ENCODE data around the gene NFASC. TPM values are rescaled to one million over a fixed set of nuclear protein-coding genes. Genes with fewer than 3 reads are reported as not detected.

The NFASC gene
- total and polyA plus RNA-seq, 7 experiments from 2014 or later: 0.31 TPM; not detected in 6

- no peak overlapping the region for H3K4me3 Mint-ChIP-seq
- Histone ChIP-seq H3K27me3 (ENCODE audit: control insufficient read depth in 2 of 2, insufficient read depth in 2 of 2, low read length in 2 of 2) (no peaks in the 10 kb centered on the region), H3K36me3 (ENCODE audit: control insufficient read depth in 2 of 3, insufficient read depth in 3 of 3, low read length in 3 of 3) (no peaks in the 10 kb centered on the region), H3K27ac (ENCODE audit: low read depth, low read length) (no peak overlapping the region), H3K9me3 (ENCODE audit: control insufficient read depth in 2 of 3, low read length in 3 of 3) (no peaks in the 10 kb centered on the region), H3K4me1 (ENCODE audit: control insufficient read depth in 2 of 2, insufficient read depth in 2 of 2, low read length in 2 of 2) (no peaks in the 10 kb centered on the region), H3K4me3 (ENCODE audit: low read length) (no peak overlapping the region)
- no peak for DNase-seq
- intact Hi-C loops (cut with micrococcal nuclease): no loop called here
- H3K9me3 Mint-ChIP-seq: no peaks in the 10 kb centered on the region
- H3K4me1 Mint-ChIP-seq: peaks cover 0 to 9% (median 4%) of the 10 kb centered on the region in 7 donors
- ChIA-PET POLR2A (interaction anchor here (1.2 kb wide), 1 partner anchor 251 kb away, joined by 3 read pairs; no protein-coding TSS in a partner anchor), CTCF (interaction anchor here (1.2 kb wide), 1 partner anchor 83 kb away, joined by 3 read pairs; no protein-coding TSS in a partner anchor)
- ATAC-seq: no peak
- H3K27ac Mint-ChIP-seq: no peak overlapping the region
- no peaks in the 10 kb centered on the region for H3K36me3 Mint-ChIP-seq
- H3K27me3 Mint-ChIP-seq: peaks cover 0 to 40% (median 20%) of the 10 kb centered on the region in 5 donors
Observed at GRCh38 chr1:204978782-204979181, 108.1 kb downstream of the NFASC start.

GRCh38 chr1:204979306-204979705 lies 108.6 kb downstream of the NFASC start:
- Mint-ChIP-seq H3K4me1 (peaks cover 0 to 9% (median 4%) of the 10 kb centered on the region in 7 donors), H3K27me3 (peaks cover 0 to 38% (median 20%) of the 10 kb centered on the region in 5 donors), H3K4me3 (no peak overlapping the region), H3K36me3 (no peaks in the 10 kb centered on the region), H3K27ac (no peak overlapping the region), H3K9me3 (no peaks in the 10 kb centered on the region)
- H3K9me3 ChIP-seq (ENCODE audit: control insufficient read depth in 2 of 3, low read length in 3 of 3): no peaks in the 10 kb centered on the region
- POLR2A ChIA-PET: interaction anchor here (1.2 kb wide), 1 partner anchor 250 kb away, joined by 3 read pairs; no protein-coding TSS in a partner anchor
- intact Hi-C loops (cut with micrococcal nuclease): no loop called here
- H3K4me3 ChIP-seq (ENCODE audit: low read length): no peak overlapping the region
- ATAC-seq (no peak), DNase-seq (no peak)
- CTCF ChIA-PET: interaction anchor here (1.2 kb wide), 1 partner anchor 82 kb away, joined by 3 read pairs; no protein-coding TSS in a partner anchor
- no peak overlapping the region for H3K27ac ChIP-seq (ENCODE audit: low read depth, low read length)
- H3K36me3 ChIP-seq (ENCODE audit: control insufficient read depth in 2 of 3, insufficient read depth in 3 of 3, low read length in 3 of 3): no peaks in the 10 kb centered on the region
- no peaks in the 10 kb centered on the region for H3K4me1 ChIP-seq (ENCODE audit: control insufficient read depth in 2 of 2, insufficient read depth in 2 of 2, low read length in 2 of 2)
- H3K27me3 ChIP-seq (ENCODE audit: control insufficient read depth in 2 of 2, insufficient read depth in 2 of 2, low read length in 2 of 2): no peaks in the 10 kb centered on the region

GRCh38 chr1:204979891-204980649 lies 109.4 kb downstream of the NFASC start:
- no peaks in the 10 kb centered on the region for H3K27me3 ChIP-seq (ENCODE audit: control insufficient read depth in 2 of 2, insufficient read depth in 2 of 2, low read length in 2 of 2)
- Mint-ChIP-seq H3K36me3 (no peaks in the 10 kb centered on the region), H3K27me3 (peaks cover 0 to 36% (median 20%) of the 10 kb centered on the region in 5 donors), H3K9me3 (no peaks in the 10 kb centered on the region), H3K4me1 (peaks cover 0 to 9% (median 4%) of the 10 kb centered on the region in 7 donors), H3K27ac (no peak overlapping the region), H3K4me3 (no peak overlapping the region)
- no peaks in the 10 kb centered on the region for H3K4me1 ChIP-seq (ENCODE audit: control insufficient read depth in 2 of 2, insufficient read depth in 2 of 2, low read length in 2 of 2)
- CTCF ChIA-PET: interaction anchor here (1.2 kb wide), 1 partner anchor 81 kb away, joined by 3 read pairs; no protein-coding TSS in a partner anchor
- POLR2A ChIA-PET: interaction anchor here (1.2 kb wide), 1 partner anchor 250 kb away, joined by 3 read pairs; no protein-coding TSS in a partner anchor
- no peaks in the 10 kb centered on the region for H3K36me3 ChIP-seq (ENCODE audit: control insufficient read depth in 2 of 3, insufficient read depth in 3 of 3, low read length in 3 of 3)
- intact Hi-C loops (cut with micrococcal nuclease): no loop called here
- H3K9me3 ChIP-seq (ENCODE audit: control insufficient read depth in 2 of 3, low read length in 3 of 3): no peaks in the 10 kb centered on the region
- no peak overlapping the region for H3K4me3 ChIP-seq (ENCODE audit: low read length)
- no peak overlapping the region for H3K27ac ChIP-seq (ENCODE audit: low read depth, low read length)
- ATAC-seq (no peak), DNase-seq (no peak)

- Histone ChIP-seq H3K9me3 (ENCODE audit: control insufficient read depth in 2 of 3, low read length in 3 of 3) (no peaks in the 10 kb centered on the region), H3K27ac (ENCODE audit: low read depth, low read length) (no peak overlapping the region), H3K4me3 (ENCODE audit: low read length) (no peak overlapping the region), H3K4me1 (ENCODE audit: control insufficient read depth in 2 of 2, insufficient read depth in 2 of 2, low read length in 2 of 2) (no peaks in the 10 kb centered on the region), H3K36me3 (ENCODE audit: control insufficient read depth in 2 of 3, insufficient read depth in 3 of 3, low read length in 3 of 3) (no peaks in the 10 kb centered on the region), H3K27me3 (ENCODE audit: control insufficient read depth in 2 of 2, insufficient read depth in 2 of 2, low read length in 2 of 2) (no peaks in the 10 kb centered on the region)
- Mint-ChIP-seq H3K27me3 (peaks cover 0 to 34% (median 20%) of the 10 kb centered on the region in 5 donors), H3K4me1 (peaks cover 0 to 9% (median 4%) of the 10 kb centered on the region in 7 donors), H3K27ac (no peak overlapping the region), H3K9me3 (no peaks in the 10 kb centered on the region), H3K36me3 (no peaks in the 10 kb centered on the region), H3K4me3 (no peak overlapping the region)
- intact Hi-C loops (cut with micrococcal nuclease): no loop called here
- ATAC-seq (no peak), DNase-seq (no peak)
- CTCF ChIA-PET: no interaction called here
- POLR2A ChIA-PET: no interaction called here
Observed at GRCh38 chr1:204980840-204981405, 110.3 kb downstream of the NFASC start.

- H3K4me3 Mint-ChIP-seq: no peak overlapping the region
- ChIA-PET POLR2A (no interaction called here), CTCF (interaction anchor here (0.5 kb wide), 1 partner anchor 273 kb away, joined by 3 read pairs; no protein-coding TSS in a partner anchor)
- no peaks in the 10 kb centered on the region for H3K36me3 ChIP-seq (ENCODE audit: control insufficient read depth in 2 of 3, insufficient read depth in 3 of 3, low read length in 3 of 3)
- intact Hi-C loops (cut with micrococcal nuclease): no loop called here
- H3K27me3 ChIP-seq (ENCODE audit: control insufficient read depth in 2 of 2, insufficient read depth in 2 of 2, low read length in 2 of 2): no peaks in the 10 kb centered on the region
- H3K27ac ChIP-seq (ENCODE audit: low read depth, low read length): no peak overlapping the region
- no peaks in the 10 kb centered on the region for H3K4me1 ChIP-seq (ENCODE audit: control insufficient read depth in 2 of 2, insufficient read depth in 2 of 2, low read length in 2 of 2)
- DNase-seq (no peak), ATAC-seq (no peak)
- H3K9me3 Mint-ChIP-seq: no peaks in the 10 kb centered on the region
- no peak overlapping the region for H3K4me3 ChIP-seq (ENCODE audit: low read length)
- H3K27ac Mint-ChIP-seq: peak overlapping the region in 1 of 9 donors; percentile 53
- no peaks in the 10 kb centered on the region for H3K36me3 Mint-ChIP-seq
- H3K27me3 Mint-ChIP-seq: peaks cover 0 to 21% (median 18%) of the 10 kb centered on the region in 5 donors
- H3K9me3 ChIP-seq (ENCODE audit: control insufficient read depth in 2 of 3, low read length in 3 of 3): no peaks in the 10 kb centered on the region
- peaks cover 0 to 9% (median 4%) of the 10 kb centered on the region in 7 donors for H3K4me1 Mint-ChIP-seq
Observed at GRCh38 chr1:204983136-204983535, 112.5 kb downstream of the NFASC start.

- no peak for ATAC-seq
Observed at GRCh38 chr1:204983881-204984280, 113.2 kb downstream of the NFASC start.

More at GRCh38 chr1:204983881-204984280, 113.2 kb downstream of the NFASC start:
- Mint-ChIP-seq H3K4me1 (peaks cover 0 to 9% (median 4%) of the 10 kb centered on the region in 7 donors), H3K36me3 (no peaks in the 10 kb centered on the region), H3K27ac (no peak overlapping the region), H3K4me3 (no peak overlapping the region), H3K9me3 (no peaks in the 10 kb centered on the region), H3K27me3 (peaks cover 0 to 21% (median 17%) of the 10 kb centered on the region in 5 donors)
- H3K4me1 ChIP-seq (ENCODE audit: control insufficient read depth in 2 of 2, insufficient read depth in 2 of 2, low read length in 2 of 2): no peaks in the 10 kb centered on the region
- CTCF ChIA-PET: interaction anchor here (0.5 to 1.0 kb wide), 2 partner anchors 273 kb away, joined by 3 read pairs; no protein-coding TSS in a partner anchor
- no peaks in the 10 kb centered on the region for H3K27me3 ChIP-seq (ENCODE audit: control insufficient read depth in 2 of 2, insufficient read depth in 2 of 2, low read length in 2 of 2)
- intact Hi-C loops (cut with micrococcal nuclease): no loop called here
- POLR2A ChIA-PET: no interaction called here
- no peaks in the 10 kb centered on the region for H3K9me3 ChIP-seq (ENCODE audit: control insufficient read depth in 2 of 3, low read length in 3 of 3)
- H3K36me3 ChIP-seq (ENCODE audit: control insufficient read depth in 2 of 3, insufficient read depth in 3 of 3, low read length in 3 of 3): no peaks in the 10 kb centered on the region
- no peak for DNase-seq
- no peak overlapping the region for H3K4me3 ChIP-seq (ENCODE audit: low read length)
- no peak overlapping the region for H3K27ac ChIP-seq (ENCODE audit: low read depth, low read length)
